Smooth muscle cell of bladder (primary cell): Measurements from ENCODE around the gene PSMA5. TPM values are rescaled to one million over a fixed set of nuclear protein-coding genes. Genes with fewer than 3 reads are reported as not detected.

Experiments used
- total RNA-seq: library from RNA; depleted of rRNA; stranded (reverse); fragments of >200 nt; gene quantifications from 2 replicates; pipeline ENCODE4 v1.2.3, GENCODE V29; 2014

PSMA5 gene
- 39.1 and 43.8 TPM in 2 replicates for total RNA-seq

GRCh38 chr1:109426281-109427170 is at the start of gene PSMA5:
Gene PSMA5 (minus strand): TSS chr1:109426448. CDS start chr1:109426330, 118 bp downstream.

GRCh38 chr1:109466452-109467300 is 40.4 kb upstream of the PSMA5 start, which contains the start of gene SYPL2:
Gene SYPL2 (plus strand): TSS chr1:109466546. CDS start chr1:109466844, 298 bp downstream.

GRCh38 chr1:109397581-109398342 is 28.5 kb downstream of the PSMA5 start, which contains the start of gene SORT1:
Gene SORT1 (minus strand): TSS chr1:109397918. CDS start chr1:109397892, 26 bp downstream.

Other genes starting within 250 kb of the PSMA5 start
- gene SARS1, start 212.5 kb downstream of the PSMA5 start, total RNA-seq, result 266 and 324 TPM in 2 replicates
- 1.00 and 1.5 TPM in 2 replicates for gene CELSR2, start 176.9 kb downstream of the PSMA5 start, total RNA-seq
- gene PSRC1, start 143.3 kb downstream of the PSMA5 start, total RNA-seq, result 1.8 and 2.3 TPM in 2 replicates
- gene MYBPHL, start 119.4 kb downstream of the PSMA5 start, total RNA-seq, result not detected in 2 replicates
- 3.3 and 4.7 TPM in 2 replicates for gene SORT1, start 28.5 kb downstream of the PSMA5 start, total RNA-seq
- 0.28 and 0.46 TPM in 2 replicates for gene SYPL2, start 40.1 kb upstream of the PSMA5 start, total RNA-seq
- 0.85 and 1.5 TPM in 2 replicates for gene ATXN7L2, start 57.5 kb upstream of the PSMA5 start, total RNA-seq
- 3.6 TPM in 2 replicates for gene CYB561D1, start 67.6 kb upstream of the PSMA5 start, total RNA-seq
- gene AMIGO1, start 83.3 kb upstream of the PSMA5 start, total RNA-seq, result 1.6 and 2.0 TPM in 2 replicates
- 0.28 TPM in 2 replicates for gene GPR61, start 113.4 kb upstream of the PSMA5 start, total RNA-seq
- 11.7 and 13.7 TPM in 2 replicates for gene GNAI3, start 122.2 kb upstream of the PSMA5 start, total RNA-seq
- 0.28 and 0.37 TPM in 2 replicates for gene GNAT2, start 193.2 kb upstream of the PSMA5 start, total RNA-seq
- gene AMPD2, start 193.4 kb upstream of the PSMA5 start, total RNA-seq, result 73.5 and 83.7 TPM in 2 replicates
- 14.8 and 18.4 TPM in 2 replicates for gene GSTM4, start 229.7 kb upstream of the PSMA5 start, total RNA-seq
- gene GSTM2, start 241.6 kb upstream of the PSMA5 start, total RNA-seq, result 16.2 and 20.0 TPM in 2 replicates